Inferior parietal cortex (tissue), 1 donor: Measurements from ENCODE around the gene CCDC88A.
"Not testable (repeated sequence)": the region's sequence is repeated elsewhere in the genome, so short reads cannot be mapped to it uniquely, and the experiment has no call there.

Source experiments
- DNase-seq: peaks from one replicate; pipeline ENCODE4 v3.0.0-alpha.2; 2016; ENCODE audit errors: extremely low spot score

Gene CCDC88A

GRCh38 chr2:55301277-55301676, 118.4 kb downstream of the CCDC88A start:
- no peak for DNase-seq

- DNase-seq, result no peak
These were observed 123.3 kb downstream of the CCDC88A start for GRCh38 chr2:55296393-55296792.

GRCh38 chr2:55283083-55283482, 136.6 kb downstream of the CCDC88A start:
- no peak for DNase-seq

GRCh38 chr2:55282110-55282917, 137.3 kb downstream of the CCDC88A start:
- peak; percentile 83 for DNase-seq

GRCh38 chr2:55280851-55281546, 138.7 kb downstream of the CCDC88A start:
- DNase-seq, result not testable (repeated sequence)

GRCh38 chr2:55279859-55280424, 139.7 kb downstream of the CCDC88A start:
- DNase-seq, result not testable (repeated sequence)

- DNase-seq, result not testable (repeated sequence)
These were observed 140.3 kb downstream of the CCDC88A start for GRCh38 chr2:55279214-55279835.

- no peak for DNase-seq
These were observed 142.3 kb downstream of the CCDC88A start for GRCh38 chr2:55277310-55277709.

- not testable (repeated sequence) for DNase-seq
These were observed 145.3 kb downstream of the CCDC88A start for GRCh38 chr2:55274346-55274745.

GRCh38 chr2:55269645-55269990, 150.0 kb downstream of the CCDC88A start:
- DNase-seq, result peak; percentile 22

- peak; percentile 94 for DNase-seq
These were observed 150.6 kb downstream of the CCDC88A start, which contains the start of gene MTIF2 for GRCh38 chr2:55268907-55269644. Gene MTIF2, minus strand, starts transcription at chr2:55269231. Its CDS starts 5,373 bp downstream, at chr2:55263858.

GRCh38 chr2:55268288-55268906, 151.3 kb downstream of the CCDC88A start:
- no peak for DNase-seq

GRCh38 chr2:55259586-55259985, 160.1 kb downstream of the CCDC88A start:
- not testable (repeated sequence) for DNase-seq

- DNase-seq, result no peak
These were observed 166.8 kb downstream of the CCDC88A start for GRCh38 chr2:55252832-55253231.

- DNase-seq, result no peak
These were observed 172.6 kb downstream of the CCDC88A start for GRCh38 chr2:55247025-55247424.

GRCh38 chr2:55245411-55245810, 174.2 kb downstream of the CCDC88A start:
- DNase-seq, result no peak

GRCh38 chr2:55242617-55243016, 177.0 kb downstream of the CCDC88A start:
- DNase-seq, result no peak

- not testable (repeated sequence) for DNase-seq
These were observed 178.1 kb downstream of the CCDC88A start for GRCh38 chr2:55241582-55241981.

GRCh38 chr2:55239656-55240222, 179.9 kb downstream of the CCDC88A start:
- no peak for DNase-seq
